K562 (cell line): Measurements from ENCODE around the gene APOM. TPM values are rescaled to one million over a fixed set of nuclear protein-coding genes. Genes with fewer than 3 reads are reported as not detected.

ENCODE experiments used
- ASH1L ChIP-seq: fragments of 450-650 bp; IDR thresholded peaks from 2 replicates; pipeline ENCODE4 v1.6.1; 2018; ENCODE audit warnings: borderline replicate concordance, mild to moderate bottlenecking, low read depth; ENCODE audit not compliant: partially characterized antibody
- CBFB ChIP-seq: sonication (generic); formaldehyde crosslinking; IDR thresholded peaks from 2 replicates; pipeline ENCODE4 v1.4.0; 2020; ENCODE audit warnings: mild to moderate bottlenecking, missing genetic modification reagents
- CGGBP1 ChIP-seq: fragments of 250-450 bp; sonication (Bioruptor Pico); IDR thresholded peaks from 2 replicates; pipeline ENCODE4 v1.9.0; 2021; ENCODE audit warnings: mild to moderate bottlenecking
- CREM ChIP-seq: IDR thresholded peaks from 2 replicates; pipeline ENCODE4 v1.6.1; 2014; ENCODE audit warnings: antibody characterized with exemption, low read depth
- GTF2A2 ChIP-seq: IDR thresholded peaks from 2 replicates; pipeline ENCODE4 v1.6.1; 2016; ENCODE audit warnings: mild to moderate bottlenecking, missing genetic modification characterization, missing compliant biosample characterization
- JUND ChIP-seq, 2 experiments: IDR thresholded peaks; 2 replicates in 1 of 2; 3 replicates in 1 of 2; pipeline ENCODE4 v1.6.1; 2011; ENCODE audit warnings: borderline replicate concordance in 2 of 2, low read depth in 2 of 2, low read length in 2 of 2, improper control_type of control experiment in 1 of 2, missing biosample characterization in 1 of 2, missing genetic modification characterization in 1 of 2, missing genetic modification reagents in 1 of 2
- NR0B1 ChIP-seq: fragments of 450-650 bp; IDR thresholded peaks from one replicate; pipeline ENCODE4 v1.6.1; 2018; ENCODE audit warnings: mild to moderate bottlenecking, moderate library complexity; ENCODE audit not compliant: partially characterized antibody
- PCBP1 ChIP-seq: fragments of 200-400 bp; formaldehyde crosslinking; IDR thresholded peaks from 2 replicates; pipeline ENCODE4 v1.6.1; 2018; ENCODE audit warnings: mild to moderate bottlenecking, low read depth, low read length; ENCODE audit not compliant: poor library complexity, severe bottlenecking
- POLR3A ChIP-seq: IDR thresholded peaks from 2 replicates; pipeline ENCODE4 v1.6.1; 2011; ENCODE audit warnings: borderline replicate concordance, mild to moderate bottlenecking, moderate library complexity; ENCODE audit not compliant: insufficient read length, insufficient read depth; ENCODE audit errors: extremely low read depth
- RNF219 ChIP-seq: fragments of 250-450 bp; sonication (Bioruptor Pico); IDR thresholded peaks from 2 replicates; pipeline ENCODE4 v1.5.0; 2022; ENCODE audit warnings: mild to moderate bottlenecking
- SMARCA5 ChIP-seq: fragments of 450-650 bp; IDR thresholded peaks from 2 replicates; pipeline ENCODE4 v1.6.1; 2016
- ZBTB9 ChIP-seq: fragments of 450-650 bp; formaldehyde crosslinking; IDR thresholded peaks from 2 replicates; pipeline ENCODE4 v1.4.0; 2020; ENCODE audit warnings: mild to moderate bottlenecking, moderate library complexity
- ZNF121 ChIP-seq: sonication (generic); formaldehyde crosslinking; conservative IDR thresholded peaks from 2 replicates; pipeline ENCODE4 v1.8.0; 2022; ENCODE audit warnings: missing genetic modification reagents
- ZNF263 ChIP-seq: sonication (generic); formaldehyde crosslinking; IDR thresholded peaks from 2 replicates; pipeline ENCODE4 v1.8.0; 2022; ENCODE audit warnings: mild to moderate bottlenecking, missing genetic modification reagents, borderline replicate concordance
- ZNF444 ChIP-seq: fragments of 250-450 bp; sonication (Bioruptor Pico); IDR thresholded peaks from 2 replicates; pipeline ENCODE4 v1.4.0; 2020; ENCODE audit warnings: mild to moderate bottlenecking, moderate library complexity
- ZNF740 ChIP-seq, 3 experiments: fragments of 200-800 bp in 1 of 3; sonication (Bioruptor generic) in 1 of 3; sonication (generic) in 1 of 3; formaldehyde crosslinking in 1 of 3; IDR thresholded peaks; 2 replicates each; pipeline versions ENCODE4 v1.6.1 to v1.8.0; 2016 to 2022; ENCODE audit warnings: mild to moderate bottlenecking in 2 of 3, missing compliant biosample characterization in 2 of 3, missing genetic modification characterization in 2 of 3, missing genetic modification reagents in 1 of 3
- polyA plus RNA-seq, 8 experiments: library from polyadenylated mRNA; depleted of rRNA in 4 of 8; stranded (reverse) in 5 of 8; unstranded in 3 of 8; fragments of >200 nt; fragmentation: Nextera tagmentation in 2 of 8; fragmentation: Illumina TruSeq in 1 of 8; extraction: Ambion mirVana in 2 of 8; extraction: Trizol in 1 of 8; gene quantifications; 2 replicates each; pipeline versions ENCODE4 v1.2.1 to v1.2.3, GENCODE V29; 2011 to 2014; ENCODE audit warnings: inconsistent platforms in 1 of 8, missing spikeins in 1 of 8
- total RNA-seq, 7 experiments: library from RNA; depleted of rRNA in 6 of 7; stranded (reverse); fragments of >200 nt in 6 of 7; fragmentation: Illumina TruSeq in 2 of 7; extraction: Trizol in 2 of 7; gene quantifications; 2 replicates each; pipeline versions ENCODE4 v1.2.1 to v1.2.3, GENCODE V29; 2011 to 2021; ENCODE audit warnings: low replicate concordance in 1 of 7
- TF ChIP-seq, protein P1 (sequence below): fragments of 250-450 bp; sonication (Bioruptor Pico); IDR thresholded peaks from 2 replicates; pipeline ENCODE4 v1.4.0; 2020; ENCODE audit warnings: borderline replicate concordance

Gene APOM
- total and polyA plus RNA-seq, 9 of the 15 experiments (the other 6 are each of a cell fraction or from before 2014, with no cell fraction given), result 5.7 to 24.3 (median 10.4) TPM

DNA sequence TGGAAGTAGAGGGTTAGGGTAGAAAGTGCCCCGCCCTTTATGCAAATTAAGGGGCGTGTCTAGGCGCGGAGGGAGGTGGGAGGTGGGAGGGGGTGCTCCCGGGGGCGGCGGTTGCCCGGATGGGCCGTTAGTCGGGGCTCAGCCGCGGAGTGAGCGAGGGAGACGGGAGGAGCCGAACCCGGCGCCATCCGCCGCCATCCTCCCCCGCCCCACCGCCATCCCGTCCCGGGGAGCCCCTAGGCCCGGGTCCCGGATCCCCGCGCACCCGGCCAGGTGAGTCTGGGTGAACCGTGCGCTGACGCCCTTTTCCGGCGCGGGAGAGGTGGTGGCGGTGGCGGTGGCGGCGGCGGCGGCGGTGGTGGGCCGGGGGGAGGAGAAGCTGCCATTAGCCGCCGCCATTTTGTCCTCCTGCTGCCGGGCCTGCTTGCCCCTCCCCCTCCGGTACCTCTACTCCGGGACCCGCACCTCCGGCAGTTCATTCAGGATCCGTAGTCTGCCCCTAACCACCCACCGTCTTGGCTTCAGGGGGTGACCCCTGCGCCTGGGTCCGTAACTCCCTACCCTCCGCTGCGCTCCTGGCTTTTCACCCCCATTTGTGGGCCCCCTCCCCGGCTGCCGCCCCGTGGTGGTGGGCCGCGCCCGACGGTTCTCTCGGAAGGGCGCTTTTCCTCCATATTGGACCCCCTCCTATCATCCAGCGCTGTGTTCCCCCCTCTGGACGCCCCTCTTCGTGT is 34.9 kb upstream of the APOM start, which contains the start of gene PRRC2A (continued):
- TF ChIP-seq ZNF740 (CRISPR knock-in tag; IDR thresholded peaks at IDR 0.05) (peak; percentile 72; the same call in 1 of the 2 replicates), ZNF740 (tag; IDR thresholded peaks at IDR 0.05) (peak in 1 of 2 experiments; percentile 49; a peak in 2 of 4 replicates), ASH1L (no peak), POLR3A (no peak), PCBP1 (peak; percentile 76), CBFB (no peak), NR0B1 (no peak), RNF219 (CRISPR knock-in tag) (no peak), ZBTB9 (CRISPR knock-in tag) (0 out of 2 replicates have a peak, but pooled peaks have one; percentile 64), ZNF444 (CRISPR knock-in tag) (no peak), CREM (no peak), ZNF263 (CRISPR knock-in tag) (peak; percentile 57; the same call in 1 of the 2 replicates), GTF2A2 (tag) (peak; percentile 89), CGGBP1 (peak; percentile 86; the same call in 1 of the 2 replicates), ZNF121 (CRISPR knock-in tag) (no peak), JUND (IDR thresholded peaks at IDR 0.05; ENCODE audit: borderline replicate concordance, low read depth, low read length) (no peak), JUND (tag; IDR thresholded peaks at IDR 0.05; ENCODE audit: borderline replicate concordance, low read depth, low read length) (no peak), SMARCA5 (no peak; the same call in 1 of the 2 replicates)
- TF ChIP-seq, protein P1, sequence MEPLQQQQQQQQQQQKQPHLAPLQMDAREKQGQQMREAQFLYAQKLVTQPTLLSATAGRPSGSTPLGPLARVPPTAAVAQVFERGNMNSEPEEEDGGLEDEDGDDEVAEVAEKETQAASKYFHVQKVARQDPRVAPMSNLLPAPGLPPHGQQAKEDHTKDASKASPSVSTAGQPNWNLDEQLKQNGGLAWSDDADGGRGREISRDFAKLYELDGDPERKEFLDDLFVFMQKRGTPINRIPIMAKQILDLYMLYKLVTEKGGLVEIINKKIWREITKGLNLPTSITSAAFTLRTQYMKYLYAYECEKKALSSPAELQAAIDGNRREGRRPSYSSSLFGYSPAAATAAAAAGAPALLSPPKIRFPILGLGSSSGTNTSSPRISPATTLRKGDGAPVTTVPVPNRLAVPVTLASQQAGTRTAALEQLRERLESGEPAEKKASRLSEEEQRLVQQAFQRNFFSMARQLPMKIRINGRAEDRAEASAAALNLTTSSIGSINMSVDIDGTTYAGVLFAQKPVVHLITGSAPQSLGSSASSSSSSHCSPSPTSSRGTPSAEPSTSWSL (CRISPR knock-in tag), result no peak
